AG09319 (cell line): ENCODE results near the gene MST1.

ENCODE experiments used
- DNase-seq: peaks from one replicate; pipeline ENCODE4 v3.0.0-alpha.2; 2010; ENCODE audit warnings: low read depth; ENCODE audit errors: extremely low read depth
- TF ChIP-seq, protein P1 (sequence below): IDR thresholded peaks from 2 replicates; pipeline ENCODE4 v1.5.1; 2011; ENCODE audit warnings: low read depth, mild to moderate bottlenecking, inconsistent platforms, low read length, moderate library complexity

MST1 gene

DNA sequence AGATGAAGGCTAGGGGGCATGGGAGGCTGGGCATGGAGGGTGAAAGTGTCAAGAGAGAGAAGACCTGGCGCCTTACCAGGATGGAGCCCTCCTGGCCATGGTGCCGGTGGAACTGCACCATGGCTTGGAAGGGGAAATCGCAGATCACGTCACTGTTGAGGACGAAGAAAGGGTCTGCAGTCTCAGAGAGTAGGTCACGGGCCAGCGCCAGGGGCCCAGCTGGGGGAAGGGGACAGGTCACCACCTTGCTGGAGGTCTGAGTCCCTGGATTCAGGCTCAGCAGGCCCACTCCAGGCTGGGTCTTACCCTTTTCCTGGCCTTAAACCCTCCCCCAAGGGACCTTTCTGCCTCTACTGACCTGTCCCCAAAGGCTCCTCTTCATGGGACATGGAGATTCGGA lies 33.6 kb upstream of the MST1 start:
- TF ChIP-seq, protein P1, sequence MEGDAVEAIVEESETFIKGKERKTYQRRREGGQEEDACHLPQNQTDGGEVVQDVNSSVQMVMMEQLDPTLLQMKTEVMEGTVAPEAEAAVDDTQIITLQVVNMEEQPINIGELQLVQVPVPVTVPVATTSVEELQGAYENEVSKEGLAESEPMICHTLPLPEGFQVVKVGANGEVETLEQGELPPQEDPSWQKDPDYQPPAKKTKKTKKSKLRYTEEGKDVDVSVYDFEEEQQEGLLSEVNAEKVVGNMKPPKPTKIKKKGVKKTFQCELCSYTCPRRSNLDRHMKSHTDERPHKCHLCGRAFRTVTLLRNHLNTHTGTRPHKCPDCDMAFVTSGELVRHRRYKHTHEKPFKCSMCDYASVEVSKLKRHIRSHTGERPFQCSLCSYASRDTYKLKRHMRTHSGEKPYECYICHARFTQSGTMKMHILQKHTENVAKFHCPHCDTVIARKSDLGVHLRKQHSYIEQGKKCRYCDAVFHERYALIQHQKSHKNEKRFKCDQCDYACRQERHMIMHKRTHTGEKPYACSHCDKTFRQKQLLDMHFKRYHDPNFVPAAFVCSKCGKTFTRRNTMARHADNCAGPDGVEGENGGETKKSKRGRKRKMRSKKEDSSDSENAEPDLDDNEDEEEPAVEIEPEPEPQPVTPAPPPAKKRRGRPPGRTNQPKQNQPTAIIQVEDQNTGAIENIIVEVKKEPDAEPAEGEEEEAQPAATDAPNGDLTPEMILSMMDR: no peak
- DNase-seq: no peak

- no peak for DNase-seq
- TF ChIP-seq, protein P1: no peak
These were observed 32.9 kb upstream of the MST1 start for GRCh38 chr3:49721896-49722781.

GRCh38 chr3:49721596-49721895 lies 32.3 kb upstream of the MST1 start:
- TF ChIP-seq, protein P1: no peak
- no peak for DNase-seq

DNA sequence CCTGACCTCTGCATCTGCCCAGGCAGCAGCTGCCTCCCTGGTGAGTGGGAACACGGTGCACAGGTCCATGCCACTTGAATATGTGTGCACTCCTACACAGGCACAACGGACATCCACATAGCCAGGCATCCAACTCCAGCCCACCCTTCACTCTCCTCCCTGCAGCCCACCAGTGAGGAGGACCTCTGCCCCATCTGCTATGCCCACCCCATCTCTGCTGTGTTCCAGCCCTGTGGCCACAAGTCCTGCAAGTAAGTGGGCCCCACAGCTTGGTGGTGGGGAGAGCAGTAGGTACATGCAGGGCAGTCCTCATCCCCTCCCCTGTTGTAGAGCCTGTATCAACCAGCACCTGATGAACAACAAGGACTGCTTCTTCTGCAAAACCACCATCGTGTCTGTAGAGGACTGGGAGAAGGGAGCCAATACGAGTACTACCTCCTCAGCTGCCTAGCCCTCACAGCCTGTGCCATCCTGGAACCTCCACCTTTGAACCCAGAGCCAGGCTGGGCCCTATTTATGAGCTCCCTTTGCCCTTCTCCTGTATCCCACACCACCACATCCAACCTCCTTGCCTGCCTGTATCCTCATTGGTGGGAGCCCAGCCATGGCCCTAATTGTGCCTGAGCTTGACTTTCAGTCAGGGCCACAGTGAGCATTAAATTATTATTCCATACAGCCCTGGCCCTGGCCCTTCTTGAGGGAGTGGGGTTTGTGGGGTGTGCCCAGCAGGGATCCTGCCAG lies 31.8 kb upstream of the MST1 start:
- TF ChIP-seq, protein P1: no peak
- no peak for DNase-seq

DNA sequence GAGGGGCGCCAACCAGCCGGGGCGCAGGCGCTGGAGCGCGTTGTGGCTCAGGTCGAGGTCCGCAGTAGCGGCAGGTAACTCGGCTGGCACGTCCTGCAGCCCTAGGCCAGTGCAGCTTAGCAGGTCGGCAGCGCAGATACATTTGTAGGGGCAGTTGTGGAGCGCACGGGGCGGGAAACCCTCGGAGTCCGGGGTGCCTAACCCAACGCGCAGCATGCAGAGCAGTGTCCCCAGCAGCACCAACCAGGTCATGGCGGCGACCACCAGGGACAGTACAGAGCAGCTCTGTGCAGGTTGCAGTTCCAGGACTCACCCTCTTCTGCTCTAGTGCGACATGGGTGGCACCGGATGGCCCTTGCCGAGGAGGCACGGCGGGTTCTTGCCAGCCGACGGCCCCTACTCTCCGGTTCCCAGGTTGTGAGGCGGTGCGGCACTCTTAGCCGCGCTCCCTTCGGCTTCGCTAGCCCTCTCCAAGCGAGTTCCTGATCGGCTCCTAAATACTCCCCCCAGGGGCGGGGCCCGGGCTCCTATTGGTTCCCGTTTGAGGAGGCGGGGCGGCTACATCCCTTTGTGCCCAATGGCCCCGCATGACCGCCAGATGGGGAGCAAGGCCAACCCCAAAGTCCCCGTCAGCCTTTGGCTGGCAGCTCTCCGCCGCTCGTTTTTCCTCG lies 30.1 kb upstream of the MST1 start, which contains the start of gene AMIGO3:
Gene AMIGO3 (minus strand): TSS at position 471 of the 671 bp plus-strand sequence. CDS start 219 bp downstream, at position 252.
- TF ChIP-seq, protein P1: peak; percentile 47
- peak; percentile 71 for DNase-seq

- DNase-seq: no peak
These were observed 29.6 kb upstream of the MST1 start for GRCh38 chr3:49718858-49719213.

More at GRCh38 chr3:49718858-49719213, 29.6 kb upstream of the MST1 start:
- TF ChIP-seq, protein P1: no peak
